Activated CD4-positive, CD25-positive, alpha-beta regulatory T cell (primary cell): Measurements from ENCODE around the gene H2BW2.
"Not testable (repeated sequence)": the region's sequence is repeated elsewhere in the genome, so short reads cannot be mapped to it uniquely, and the experiment has no call there.

Experiments used
- DNase-seq, 4 experiments: peaks; one replicate each; lab custom pipeline; 2025; lab: John Stamatoyannopoulos, UW

The H2BW2 gene

GRCh38 chrX:104039689-104040505 is at the start of gene H2BW2:
Gene H2BW2 (plus strand): TSS chrX:104039956. CDS start chrX:104039995, 39 bp downstream.
- no peak for DNase-seq

GRCh38 chrX:103999234-103999633 is 40.5 kb upstream of the H2BW2 start:
- no peak for DNase-seq

- DNase-seq, result no peak
Observed at GRCh38 chrX:104008831-104009230, 30.9 kb upstream of the H2BW2 start.

- no peak for DNase-seq
Observed at GRCh38 chrX:104013158-104013557, 26.6 kb upstream of the H2BW2 start.

- no peak for DNase-seq
Observed at GRCh38 chrX:104013606-104014005, 26.1 kb upstream of the H2BW2 start, which contains the start of gene H2BW1. Gene H2BW1 (minus strand): TSS chrX:104013708. CDS start chrX:104013576, 132 bp downstream.

GRCh38 chrX:104015576-104015975 is 24.2 kb upstream of the H2BW2 start:
- DNase-seq, result not testable (repeated sequence)

GRCh38 chrX:104018126-104018525 is 21.6 kb upstream of the H2BW2 start:
- no peak for DNase-seq

GRCh38 chrX:104041003-104041402 is 1.2 kb downstream of the H2BW2 start:
- no peak for DNase-seq

- DNase-seq, result no peak
Observed at GRCh38 chrX:104045642-104046041, 5.9 kb downstream of the H2BW2 start.

GRCh38 chrX:104047171-104047570 is 7.4 kb downstream of the H2BW2 start:
- no peak for DNase-seq

- not testable (repeated sequence) for DNase-seq
Observed at GRCh38 chrX:104054956-104055355, 15.2 kb downstream of the H2BW2 start.

GRCh38 chrX:104062636-104063035 is 22.9 kb downstream of the H2BW2 start:
- DNase-seq, result not testable (repeated sequence)

- not testable (repeated sequence) for DNase-seq
Observed at GRCh38 chrX:104075778-104076445, 36.2 kb downstream of the H2BW2 start, which contains the start of gene TMSB15C. Gene TMSB15C (minus strand): TSS chrX:104076236.

- DNase-seq, result not testable (repeated sequence)
Observed at GRCh38 chrX:104077854-104078253, 38.1 kb downstream of the H2BW2 start.

- no peak for DNase-seq
Observed at GRCh38 chrX:104084063-104084462, 44.3 kb downstream of the H2BW2 start.

- no peak for DNase-seq
Observed at GRCh38 chrX:104084534-104085277, 45.0 kb downstream of the H2BW2 start.

GRCh38 chrX:104085477-104085876 is 45.7 kb downstream of the H2BW2 start:
- no peak for DNase-seq

GRCh38 chrX:104085919-104086318 is 46.2 kb downstream of the H2BW2 start:
- no peak for DNase-seq
